GM15510 (cell line): ENCODE measurements around the gene CDT1.

Source experiments
- POLR2A ChIP-seq: IDR thresholded peaks from 3 replicates; pipeline ENCODE4 v1.6.1; 2011; ENCODE audit warnings: borderline replicate concordance; ENCODE audit not compliant: insufficient read length; ENCODE audit errors: extremely low read depth

The CDT1 gene

DNA sequence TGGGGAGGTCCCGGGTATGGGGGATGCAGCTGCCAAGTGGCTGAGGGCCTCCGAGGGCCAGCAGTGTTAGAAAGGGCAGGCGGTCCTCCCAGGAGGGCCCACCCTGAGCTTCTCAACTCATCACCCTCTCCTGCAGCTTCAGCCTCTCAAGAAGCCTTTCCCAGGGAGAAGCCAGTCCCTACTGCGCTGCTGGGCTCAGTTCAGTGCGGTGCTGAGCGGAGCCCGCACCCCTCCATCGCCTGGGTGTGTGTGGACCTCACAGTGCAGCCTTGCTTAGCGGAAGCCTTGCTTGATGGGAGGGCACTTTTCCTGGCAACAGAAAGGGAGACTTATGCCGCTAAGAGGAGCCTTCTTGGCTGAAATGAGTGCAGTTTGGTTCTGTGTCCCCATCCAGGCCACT is 11.6 kb downstream of the CDT1 start:
- TF ChIP-seq POLR2A = no peak

DNA sequence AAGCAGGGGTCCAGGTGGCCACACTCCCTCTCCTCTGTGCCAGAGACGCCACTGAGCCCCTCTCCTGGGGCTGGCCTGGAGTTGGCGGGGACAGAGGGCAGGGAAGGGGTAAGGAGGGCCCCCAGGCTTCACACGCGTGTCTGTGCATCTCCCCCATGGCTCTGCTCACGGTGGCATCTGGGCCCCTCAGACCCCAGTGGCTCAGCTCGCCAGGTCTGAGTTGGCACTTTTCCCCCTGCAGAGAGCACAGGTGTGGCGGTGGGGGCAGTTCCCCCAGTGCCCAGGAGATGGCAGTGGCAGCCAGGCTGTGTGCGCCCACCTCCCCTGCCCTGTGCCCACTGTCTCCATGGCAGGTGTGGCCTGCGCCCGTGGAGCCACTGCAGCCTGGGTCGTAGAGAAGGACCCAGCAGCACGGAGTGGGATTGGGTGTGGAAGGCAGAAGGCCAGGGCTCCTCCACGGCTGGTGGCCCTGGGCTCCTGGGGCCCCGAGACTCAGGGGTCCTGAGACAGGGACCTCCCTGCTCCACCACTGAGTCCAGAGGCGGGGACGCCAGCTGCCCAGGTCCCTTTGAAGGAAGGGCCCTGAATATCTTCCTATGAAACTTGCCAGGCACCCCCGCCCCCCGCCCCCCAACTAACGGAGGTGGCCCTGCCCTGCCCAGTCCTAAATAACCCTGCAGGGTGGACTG is 12.5 kb downstream of the CDT1 start:
- no peak for TF ChIP-seq POLR2A

DNA sequence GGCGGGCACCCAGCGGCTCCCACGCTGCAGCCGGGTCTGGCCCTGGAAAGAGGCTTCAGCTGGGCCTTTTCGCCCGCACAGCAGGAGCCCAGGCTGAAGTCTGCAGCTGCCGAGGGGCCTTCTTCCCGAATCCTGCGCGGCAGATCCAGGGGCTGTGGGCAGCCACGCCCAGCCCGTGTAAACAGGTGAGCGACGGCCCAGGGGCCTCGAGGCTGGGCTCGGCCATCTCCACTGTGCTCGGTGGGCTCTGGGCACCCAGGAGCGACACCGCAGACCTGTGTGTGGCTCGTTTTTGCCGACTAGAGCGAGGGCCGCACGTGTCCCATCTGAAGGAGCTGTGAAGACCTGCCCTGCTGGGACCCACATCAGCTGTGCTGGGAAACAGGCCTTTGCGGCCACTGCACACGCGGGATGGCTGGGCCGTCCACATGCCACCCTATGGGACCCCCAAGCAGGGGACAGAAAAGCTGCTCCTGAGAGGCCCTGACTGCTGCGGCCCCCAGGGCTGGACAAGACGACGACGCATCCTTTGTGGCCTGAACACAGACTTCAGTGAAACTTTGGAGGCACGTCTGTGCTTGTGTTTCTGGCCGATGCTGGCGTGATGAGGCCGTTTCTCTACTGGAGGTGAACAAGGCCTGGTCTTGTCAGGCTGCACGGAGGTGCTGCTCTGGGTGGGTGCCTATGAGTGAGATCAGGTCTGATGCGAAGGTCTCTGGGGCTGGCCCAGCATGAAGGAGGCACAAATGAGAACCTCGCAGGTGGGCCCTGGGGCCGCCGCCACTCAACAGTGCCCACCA is 13.3 kb downstream of the CDT1 start:
- TF ChIP-seq POLR2A = no peak

DNA sequence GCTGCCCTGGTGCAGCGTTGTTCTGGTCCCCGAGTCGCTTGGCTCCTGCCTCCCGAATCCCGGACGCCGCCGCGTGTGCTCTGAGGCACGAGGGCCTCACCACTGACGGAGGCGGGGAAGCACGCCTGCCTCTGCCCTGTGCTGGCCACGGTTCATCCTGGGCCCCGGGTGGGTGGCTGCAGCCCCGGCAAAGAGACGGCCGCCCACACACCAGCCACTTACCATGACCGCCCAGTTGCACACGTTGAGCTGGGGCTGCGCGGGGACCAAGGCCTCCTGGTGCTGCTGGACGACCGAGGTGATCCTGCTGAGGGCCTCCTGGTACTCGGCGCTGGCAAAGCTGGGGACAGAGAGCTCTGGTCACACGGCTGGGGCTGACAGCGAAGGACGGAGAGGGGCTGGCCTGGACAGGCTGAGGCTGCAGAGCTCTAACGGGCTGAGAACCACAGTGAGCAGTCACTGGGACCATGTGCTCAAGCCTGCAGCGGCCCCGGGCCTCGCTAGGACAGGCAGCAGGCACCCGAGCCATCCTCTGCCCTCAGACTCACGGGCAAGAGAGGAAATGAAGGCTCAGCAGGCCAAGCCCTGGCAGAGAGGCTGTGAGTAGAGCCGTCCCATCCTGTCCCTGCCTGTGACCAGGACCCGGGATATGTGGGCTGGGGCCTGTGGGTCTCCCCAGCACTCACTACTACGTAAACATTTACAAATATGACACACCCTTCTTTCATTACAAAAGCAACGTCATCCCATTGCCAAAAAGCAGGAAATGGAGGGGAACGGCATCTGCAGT is 14.4 kb downstream of the CDT1 start:
- no peak for TF ChIP-seq POLR2A

DNA sequence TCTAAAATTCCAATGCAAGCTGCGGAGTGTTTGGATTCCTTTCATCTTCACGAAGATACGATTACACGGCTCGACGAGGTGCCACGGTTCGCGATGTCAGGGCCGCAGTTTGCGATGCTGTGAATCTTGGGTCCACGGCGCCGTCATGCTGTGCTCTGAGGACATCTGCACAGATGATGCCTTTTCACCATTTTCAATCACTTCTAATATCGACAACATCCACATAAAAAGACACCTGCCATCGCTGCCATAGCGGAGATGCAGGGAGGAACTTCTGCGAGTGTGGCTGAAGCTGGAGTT is 14.9 kb downstream of the CDT1 start:
- TF ChIP-seq POLR2A = no peak

DNA sequence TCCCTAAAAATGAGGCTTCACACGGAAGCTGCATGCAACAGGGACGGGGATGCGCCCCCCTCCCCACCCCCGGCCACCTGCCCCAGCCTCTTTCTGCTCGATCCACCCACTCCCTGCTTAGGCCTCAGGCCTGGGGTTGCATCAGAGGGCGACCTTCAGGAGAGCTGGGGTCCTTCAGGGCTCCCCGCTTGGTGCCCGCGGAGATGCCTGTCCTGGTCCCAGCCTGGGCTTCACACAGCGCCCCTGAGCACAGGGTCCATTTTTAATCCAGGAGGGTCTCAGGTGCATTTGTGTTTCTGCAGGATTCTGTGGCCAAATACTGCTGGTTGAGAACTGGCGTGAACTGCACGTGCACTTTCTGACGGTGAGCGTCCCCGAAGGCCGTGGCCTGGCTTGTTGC is 15.5 kb downstream of the CDT1 start:
- TF ChIP-seq POLR2A = no peak

DNA sequence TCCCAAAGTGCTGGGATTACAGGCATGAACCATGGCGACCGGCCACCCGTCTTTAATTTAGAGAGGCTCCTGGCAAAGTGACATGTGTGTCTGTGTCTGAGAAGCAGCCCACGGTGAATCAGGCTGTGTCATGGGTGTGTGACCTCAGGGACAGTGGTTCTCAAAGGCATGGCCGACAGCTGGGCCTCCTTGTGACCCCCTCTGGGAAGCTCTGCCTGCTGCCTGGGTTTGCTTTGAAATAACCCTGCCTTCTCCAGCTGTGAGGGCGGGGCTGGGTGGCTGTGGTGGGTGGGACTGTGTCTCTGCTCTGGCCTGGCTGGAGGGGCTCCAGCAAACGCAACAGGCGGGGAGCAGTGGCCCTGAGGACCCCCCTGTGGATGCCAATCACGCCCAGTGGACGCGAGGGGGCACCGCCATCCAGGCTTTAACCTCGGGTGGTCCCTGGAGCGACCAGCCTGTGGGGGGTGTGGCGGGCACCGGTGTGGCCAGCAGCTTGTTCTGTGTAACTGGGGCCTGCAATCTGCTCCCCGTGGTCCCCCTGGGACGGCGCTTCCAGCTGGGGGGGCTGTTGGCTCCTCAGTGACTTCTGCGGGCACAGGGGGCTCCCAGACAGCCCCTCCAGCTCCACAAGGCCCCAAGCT is 16.9 kb downstream of the CDT1 start:
- TF ChIP-seq POLR2A = no peak

DNA sequence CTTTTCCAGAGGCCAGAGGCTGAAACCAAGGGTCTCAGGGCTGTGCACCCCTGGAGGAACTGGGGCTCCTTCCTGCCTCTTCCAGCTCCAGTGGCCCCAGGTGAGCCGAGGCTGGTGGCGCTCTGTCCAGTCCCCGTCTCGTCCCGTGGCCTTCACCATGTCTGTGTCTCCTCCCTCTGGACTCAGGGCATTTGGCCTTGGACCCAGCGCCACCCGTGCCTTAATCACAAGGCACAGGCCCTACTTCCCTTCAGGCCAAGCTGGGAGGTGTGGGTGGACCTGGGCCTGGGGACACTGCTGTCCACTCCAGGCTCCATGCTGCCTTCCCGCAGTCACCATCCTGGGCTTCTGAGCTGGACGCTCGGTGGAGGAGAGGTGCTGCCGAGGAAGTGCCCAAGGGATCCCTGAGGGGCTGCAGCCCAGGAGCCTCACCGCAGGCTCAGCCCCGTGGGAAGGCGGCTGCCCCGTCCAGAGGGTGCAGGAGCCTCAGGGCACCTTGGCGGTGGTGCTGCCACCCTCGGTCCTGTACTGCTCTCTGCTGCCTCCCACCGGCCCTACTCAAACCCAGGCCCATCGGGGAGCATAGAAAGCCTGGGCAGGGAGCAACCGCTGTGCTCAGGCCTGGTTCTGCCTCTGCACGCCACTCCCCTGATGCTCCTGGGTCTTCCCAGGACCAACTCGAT is 17.7 kb downstream of the CDT1 start:
- TF ChIP-seq POLR2A = no peak

DNA sequence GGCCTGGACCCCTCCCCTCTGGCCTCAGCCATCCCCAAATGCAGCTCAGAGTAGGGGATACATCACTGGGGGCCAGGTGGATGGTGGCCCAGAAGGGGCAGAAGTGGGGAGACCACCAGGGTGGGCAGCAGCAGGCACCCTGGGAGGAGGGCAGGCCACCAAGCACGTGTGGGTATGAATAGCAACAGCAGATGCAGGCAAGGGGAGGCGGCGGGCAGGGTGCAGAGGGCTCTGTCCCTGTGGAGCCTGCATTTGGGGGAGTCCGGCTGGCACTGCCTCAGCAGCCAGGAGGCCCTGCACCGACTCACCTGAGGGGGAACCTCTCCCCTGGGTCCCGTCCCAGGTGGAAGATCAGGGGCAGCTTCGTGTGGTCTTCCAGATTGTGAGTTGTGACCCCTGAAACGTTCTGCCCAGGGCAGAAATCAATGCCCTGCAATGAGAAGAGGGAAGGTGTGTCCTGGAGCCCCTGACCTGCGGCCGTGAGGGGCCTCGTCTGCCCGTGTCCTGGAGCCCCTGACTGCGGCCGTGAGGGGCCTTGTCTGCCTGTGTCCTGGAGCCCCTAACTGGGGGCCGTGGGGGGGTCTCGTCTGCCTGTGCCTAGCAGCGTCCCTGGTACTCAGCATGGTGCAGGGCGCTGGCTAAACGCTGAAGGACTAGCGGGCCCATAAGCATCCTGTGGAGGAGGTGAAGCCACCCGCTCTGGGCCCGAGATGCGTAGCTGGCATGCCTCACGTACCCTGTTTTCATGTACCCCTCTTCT is 18.9 kb downstream of the CDT1 start:
- no peak for TF ChIP-seq POLR2A

DNA sequence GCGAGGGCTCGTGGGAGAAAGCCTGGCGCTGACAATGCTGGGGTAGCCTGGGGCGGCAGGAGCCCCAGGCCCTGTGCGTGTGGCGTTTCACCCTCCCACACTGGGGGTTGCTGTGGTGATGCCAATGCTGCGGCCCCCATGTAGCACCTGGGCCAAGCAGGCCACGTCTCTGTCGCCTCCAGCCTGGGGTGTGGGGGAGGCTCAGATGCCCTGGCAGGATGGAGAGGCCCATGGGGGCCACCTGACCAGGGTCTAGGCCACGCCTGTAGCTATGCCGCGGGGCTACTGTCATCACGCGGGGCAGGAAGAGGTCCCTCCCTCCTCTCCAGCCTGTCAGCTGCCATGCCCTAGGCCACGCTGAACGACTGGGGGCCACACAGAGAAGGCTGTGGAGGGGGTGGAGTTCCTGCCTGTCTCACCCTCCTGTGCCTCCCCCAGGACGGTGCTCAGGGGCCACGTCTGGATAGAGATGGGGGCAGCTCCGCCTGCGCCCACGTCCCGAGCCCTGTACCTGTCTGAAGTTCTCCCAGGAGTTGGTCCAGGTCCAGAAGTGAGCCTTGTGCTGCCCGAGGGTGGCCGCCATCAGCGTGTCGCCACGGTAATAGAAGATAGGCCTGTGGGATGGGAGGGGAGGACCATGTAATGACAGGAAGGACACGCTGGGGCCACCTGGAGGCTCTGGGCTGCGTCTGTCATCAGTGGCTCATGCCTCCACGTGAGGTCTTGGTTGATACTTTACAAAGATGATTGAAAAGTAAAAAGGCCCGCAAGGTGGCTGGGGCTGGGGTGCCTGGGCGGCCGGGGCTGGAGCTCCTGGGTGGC is 20.9 kb downstream of the CDT1 start:
- TF ChIP-seq POLR2A = no peak

DNA sequence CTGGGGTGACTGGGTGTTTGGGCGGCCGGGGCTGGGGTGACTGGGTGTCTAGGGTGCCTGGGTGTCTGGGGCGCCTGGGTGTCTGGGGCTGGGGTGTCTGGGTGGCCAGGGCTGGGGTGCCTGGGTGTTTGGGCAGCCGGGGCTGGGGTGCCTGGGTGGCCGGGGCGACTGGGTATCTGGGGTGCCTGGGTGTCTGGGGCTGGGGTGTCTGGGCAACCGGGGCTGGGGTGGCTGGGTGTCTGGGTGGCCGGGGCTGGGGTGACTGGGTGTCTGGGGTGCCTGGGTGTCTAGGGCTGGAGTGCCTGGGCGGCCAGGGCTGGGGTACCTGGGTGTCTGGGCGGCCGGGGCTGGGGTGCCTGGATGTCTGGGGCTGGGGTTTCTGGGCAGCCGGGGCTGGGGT is 21.6 kb downstream of the CDT1 start:
- no peak for TF ChIP-seq POLR2A

DNA sequence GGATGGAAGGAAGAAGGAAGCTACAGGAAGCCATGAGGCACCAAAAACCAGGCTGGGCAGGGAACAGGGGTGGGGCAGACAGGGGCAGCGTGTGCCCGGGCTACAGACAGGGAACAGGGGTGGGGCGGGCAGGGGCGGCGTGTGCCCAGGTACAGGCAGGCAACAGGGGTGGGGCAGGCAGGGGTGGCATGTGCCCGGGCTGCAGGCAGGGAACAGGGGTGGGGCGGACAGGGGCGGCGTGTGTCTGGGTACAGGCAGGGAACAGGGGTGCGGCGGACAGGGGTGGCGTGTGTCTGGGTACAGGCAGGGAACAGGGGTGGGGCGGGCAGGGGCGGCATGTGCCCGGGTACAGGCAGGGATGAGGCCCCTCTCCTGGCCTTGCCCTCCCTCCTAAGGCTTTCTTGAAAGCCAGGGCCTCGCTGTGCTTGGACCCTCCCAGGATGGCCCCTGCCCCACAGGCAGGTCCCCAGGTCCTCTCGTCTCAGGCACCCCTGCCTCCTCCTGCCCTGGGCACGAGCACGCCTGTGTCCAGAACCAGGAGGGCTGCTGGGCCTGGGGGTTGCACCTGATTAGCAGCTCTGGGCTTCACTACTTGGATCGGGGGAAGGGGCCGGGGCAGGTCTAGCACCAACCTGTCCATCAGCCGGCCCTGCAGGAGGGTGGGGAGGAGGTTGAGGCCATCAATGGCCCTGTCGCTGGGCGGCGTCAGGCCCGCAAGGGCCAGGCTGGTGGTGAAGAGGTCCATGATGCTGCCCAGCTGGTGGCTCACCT is 22.7 kb downstream of the CDT1 start:
- no peak for TF ChIP-seq POLR2A

DNA sequence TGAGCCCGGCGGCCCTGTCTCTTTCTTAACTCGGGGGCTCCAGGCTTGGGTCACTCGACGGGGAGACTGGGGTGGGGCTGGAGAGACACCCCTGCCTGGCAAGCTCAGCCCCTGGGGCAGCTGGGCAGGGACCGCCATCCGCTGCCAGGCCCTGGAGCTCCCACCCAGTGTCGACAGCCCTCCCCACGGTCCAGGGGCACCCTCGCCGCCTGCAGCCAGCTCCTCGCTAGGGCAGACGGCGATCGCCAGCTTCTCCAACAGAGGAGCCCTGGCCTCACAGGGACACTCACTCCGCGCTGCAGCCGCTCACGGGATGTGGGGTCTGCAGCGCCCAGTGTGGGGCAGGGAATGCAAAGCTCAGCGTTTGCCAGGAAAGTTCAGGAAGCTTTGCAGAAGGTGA is 24.1 kb downstream of the CDT1 start:
- TF ChIP-seq POLR2A = no peak

DNA sequence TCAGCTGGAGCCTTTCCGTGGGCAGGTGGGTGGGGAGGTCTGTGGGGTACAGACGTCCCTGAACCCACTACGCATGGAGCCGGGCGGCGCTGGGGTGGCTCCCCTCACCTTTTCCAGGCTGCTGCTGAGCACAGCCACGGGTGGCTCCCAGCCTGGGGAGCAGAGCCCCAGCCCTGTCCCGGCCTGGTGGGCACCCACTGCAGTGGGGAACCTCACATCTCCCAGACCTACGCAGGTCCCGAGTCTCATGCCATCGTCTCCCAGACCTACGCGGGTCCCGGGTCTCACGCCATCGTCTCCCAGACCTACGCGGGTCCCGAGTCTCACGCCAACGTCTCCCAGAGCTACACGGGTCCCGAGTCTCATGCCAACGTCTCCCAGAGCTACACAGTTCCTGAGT is 25.1 kb downstream of the CDT1 start:
- TF ChIP-seq POLR2A = no peak
